Mesodermal cell (in vitro differentiated cells): ENCODE results near the gene CEP70. TPM values are rescaled to one million over a fixed set of nuclear protein-coding genes. Genes with fewer than 3 reads are reported as not detected.

Experiments used
- H3K27ac ChIP-seq: 2 replicates; pipeline ENCODE4 v1.7.0; 2013; ENCODE audit warnings: mild to moderate bottlenecking, low read depth, low read length, moderate library complexity; ENCODE audit not compliant: severe bottlenecking
- H3K36me3 ChIP-seq: 2 replicates; pipeline ENCODE4 v1.7.1; 2013; ENCODE audit warnings: mild to moderate bottlenecking, low read length, moderate library complexity; ENCODE audit not compliant: control insufficient read depth, insufficient read depth
- H3K4me1 ChIP-seq: one replicate; pipeline ENCODE4 v1.7.1; 2013; ENCODE audit warnings: mild to moderate bottlenecking, low read length; ENCODE audit not compliant: insufficient read depth, control insufficient read depth, poor library complexity, severe bottlenecking
- H3K4me3 ChIP-seq: 2 replicates; pipeline ENCODE4 v1.7.0; 2013; ENCODE audit warnings: low read length, control low read depth, mild to moderate bottlenecking; ENCODE audit not compliant: insufficient read depth, poor library complexity, severe bottlenecking; ENCODE audit errors: extremely low read depth
- H3K9me3 ChIP-seq: 2 replicates; pipeline ENCODE4 v1.7.1; 2013; ENCODE audit warnings: mild to moderate bottlenecking, low read length, moderate library complexity; ENCODE audit not compliant: control insufficient read depth
- WGBS, 2 experiments: methylation state at CpG; one replicate each; pipeline ENCODE4 v1.1.5; 2013; ENCODE audit warnings: missing lambda C conversion rate in 2 of 2; ENCODE audit not compliant: insufficient coverage in 2 of 2; 5-methylcytosine and 5-hydroxymethylcytosine counted together
- polyA plus RNA-seq, 2 experiments: library from polyadenylated mRNA; stranded (reverse); fragments of 50-300 nt; gene quantifications; one replicate each; pipeline ENCODE4 v1.2.3, GENCODE V29; 2013

CEP70 gene, protein sequence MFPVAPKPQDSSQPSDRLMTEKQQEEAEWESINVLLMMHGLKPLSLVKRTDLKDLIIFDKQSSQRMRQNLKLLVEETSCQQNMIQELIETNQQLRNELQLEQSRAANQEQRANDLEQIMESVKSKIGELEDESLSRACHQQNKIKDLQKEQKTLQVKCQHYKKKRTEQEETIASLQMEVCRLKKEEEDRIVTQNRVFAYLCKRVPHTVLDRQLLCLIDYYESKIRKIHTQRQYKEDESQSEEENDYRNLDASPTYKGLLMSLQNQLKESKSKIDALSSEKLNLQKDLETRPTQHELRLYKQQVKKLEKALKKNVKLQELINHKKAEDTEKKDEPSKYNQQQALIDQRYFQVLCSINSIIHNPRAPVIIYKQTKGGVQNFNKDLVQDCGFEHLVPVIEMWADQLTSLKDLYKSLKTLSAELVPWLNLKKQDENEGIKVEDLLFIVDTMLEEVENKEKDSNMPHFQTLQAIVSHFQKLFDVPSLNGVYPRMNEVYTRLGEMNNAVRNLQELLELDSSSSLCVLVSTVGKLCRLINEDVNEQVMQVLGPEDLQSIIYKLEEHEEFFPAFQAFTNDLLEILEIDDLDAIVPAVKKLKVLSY
- polyA plus RNA-seq (2013, experiment 1 of 2): 20.9 TPM
- 27.9 TPM for polyA plus RNA-seq (2013, experiment 2 of 2)

DNA sequence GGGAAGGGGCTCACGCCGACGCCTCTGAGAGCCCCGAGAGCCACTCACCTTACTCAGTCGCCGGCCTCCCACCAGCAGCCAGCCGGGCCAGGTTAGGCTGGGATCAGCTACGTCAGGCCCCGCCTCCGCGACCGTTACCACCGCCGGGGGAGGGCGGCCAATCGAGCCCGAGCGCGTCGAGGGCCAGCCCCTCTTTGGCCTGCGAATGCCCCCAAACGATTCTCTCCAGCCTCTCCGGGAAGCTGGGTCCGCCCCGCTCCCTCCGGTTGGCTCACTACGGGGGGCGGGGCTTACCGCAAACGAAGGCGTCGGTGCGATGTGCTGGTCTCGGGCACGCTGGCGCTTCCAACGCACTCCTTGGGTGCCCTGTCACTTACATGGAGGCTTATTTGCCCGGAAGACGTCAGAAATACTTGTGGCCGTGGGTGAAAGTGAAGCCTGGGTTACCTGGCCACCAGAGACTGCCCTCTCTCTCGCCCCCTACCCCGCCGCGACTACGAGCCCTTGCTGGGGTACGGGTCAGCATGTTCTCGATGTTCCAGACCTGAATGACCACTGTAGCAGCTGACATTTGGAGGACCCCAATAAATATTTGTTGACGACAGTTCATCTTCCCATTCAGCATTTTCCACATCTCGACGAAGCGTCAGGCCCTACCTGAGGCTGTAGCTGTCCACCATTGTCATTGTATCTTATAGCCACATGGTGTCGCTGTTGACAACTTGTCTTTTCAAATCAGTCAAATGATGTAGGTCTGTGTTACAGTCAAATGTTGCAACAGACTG lies at the start of gene CEP70:
Gene CEP70, minus strand, starts transcription at position 111 of the 785 bp plus-strand sequence. CDS start 21,333 bp downstream, outside the sequence.
- Histone ChIP-seq H3K27ac (peak within 1 kb of the TSS; percentile 50), H3K4me3 (peak within 1 kb of the TSS; percentile 75), H3K4me1 (no peaks in the 10 kb centered on the region), H3K36me3 (peaks cover 5% of the 10 kb centered on the region), H3K9me3 (no peaks in the 10 kb centered on the region)
- 1% methylated on average over 41 to 43 of the region's 52 CpGs for WGBS, 2 experiments

DNA sequence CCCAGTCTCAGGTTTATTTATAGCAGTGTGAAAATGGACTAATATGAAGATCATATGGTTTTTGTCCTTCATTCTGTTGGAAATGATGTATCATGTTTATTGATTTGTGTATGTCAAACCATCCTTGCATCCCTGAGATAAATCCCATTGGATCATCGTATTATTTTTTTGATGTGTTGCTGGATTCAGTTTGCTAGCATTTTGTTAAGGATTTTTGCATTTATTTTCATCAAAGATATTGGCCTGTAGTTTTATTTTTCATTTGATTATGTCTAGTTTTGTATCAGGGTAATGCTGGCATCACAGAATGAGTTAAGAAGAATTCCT lies 48.8 kb upstream of the CEP70 start:
- H3K4me1 ChIP-seq: no peaks in the 10 kb centered on the region

GRCh38 chr3:138642226-138642926 lies 48.3 kb upstream of the CEP70 start:
- no peaks in the 10 kb centered on the region for H3K36me3 ChIP-seq
- peaks cover 26% of the 10 kb centered on the region for H3K9me3 ChIP-seq
- no peak overlapping the region for H3K4me3 ChIP-seq
- no peaks in the 10 kb centered on the region for H3K4me1 ChIP-seq
- H3K27ac ChIP-seq: no peak overlapping the region
- 40 to 100% methylated on average over 1 of the region's 4 CpGs for WGBS, 2 experiments

More for the DNA sequence above, 48.8 kb upstream of the CEP70 start:
- 100% methylated on average over 1 of the region's 1 CpG; no CpG with 5 or more reads in 1 of the 2 experiments for WGBS, 2 experiments
- Histone ChIP-seq H3K9me3 (peaks cover 26% of the 10 kb centered on the region), H3K27ac (no peak overlapping the region), H3K4me3 (no peak overlapping the region), H3K36me3 (no peaks in the 10 kb centered on the region)

- H3K4me3 ChIP-seq: no peak overlapping the region
- WGBS, 2 experiments: 95 to 100% methylated on average over 2 to 3 of the region's 4 CpGs
- no peaks in the 10 kb centered on the region for H3K36me3 ChIP-seq
- no peaks in the 10 kb centered on the region for H3K4me1 ChIP-seq
- H3K9me3 ChIP-seq: peaks cover 16% of the 10 kb centered on the region
- no peak overlapping the region for H3K27ac ChIP-seq
Observed at GRCh38 chr3:138640537-138640936, 46.5 kb upstream of the CEP70 start.

DNA sequence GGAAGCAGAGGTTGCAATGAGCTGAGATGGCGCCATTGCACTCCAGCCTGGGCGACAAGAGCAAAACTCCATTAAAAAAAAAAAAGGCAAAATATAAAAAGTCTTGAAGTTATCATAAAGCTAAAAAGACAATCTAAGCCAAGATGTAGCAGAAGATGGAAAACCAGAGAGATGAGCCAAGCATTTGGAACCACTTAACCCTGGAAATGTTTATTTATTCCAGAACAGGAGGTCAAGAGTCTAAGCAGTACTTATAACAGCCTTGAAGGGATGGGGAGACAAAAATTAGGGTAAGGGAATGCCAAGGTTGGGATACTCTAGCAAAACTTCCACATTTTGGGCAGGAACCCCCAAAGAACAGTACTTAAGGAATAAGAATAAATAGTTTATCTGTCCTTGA lies 44.6 kb upstream of the CEP70 start:
- Histone ChIP-seq H3K4me1 (no peaks in the 10 kb centered on the region), H3K27ac (no peak overlapping the region), H3K4me3 (no peak overlapping the region), H3K9me3 (peaks cover 13% of the 10 kb centered on the region), H3K36me3 (no peaks in the 10 kb centered on the region)
- WGBS, 2 experiments: no CpG with 5 or more reads among the region's 2 CpGs

- 81 to 84% methylated on average over 5 of the region's 6 CpGs for WGBS, 2 experiments
- Histone ChIP-seq H3K36me3 (no peaks in the 10 kb centered on the region), H3K9me3 (no peaks in the 10 kb centered on the region), H3K4me3 (no peak overlapping the region), H3K4me1 (no peaks in the 10 kb centered on the region), H3K27ac (no peak overlapping the region)
Observed at GRCh38 chr3:138629526-138629925, 35.5 kb upstream of the CEP70 start.

DNA sequence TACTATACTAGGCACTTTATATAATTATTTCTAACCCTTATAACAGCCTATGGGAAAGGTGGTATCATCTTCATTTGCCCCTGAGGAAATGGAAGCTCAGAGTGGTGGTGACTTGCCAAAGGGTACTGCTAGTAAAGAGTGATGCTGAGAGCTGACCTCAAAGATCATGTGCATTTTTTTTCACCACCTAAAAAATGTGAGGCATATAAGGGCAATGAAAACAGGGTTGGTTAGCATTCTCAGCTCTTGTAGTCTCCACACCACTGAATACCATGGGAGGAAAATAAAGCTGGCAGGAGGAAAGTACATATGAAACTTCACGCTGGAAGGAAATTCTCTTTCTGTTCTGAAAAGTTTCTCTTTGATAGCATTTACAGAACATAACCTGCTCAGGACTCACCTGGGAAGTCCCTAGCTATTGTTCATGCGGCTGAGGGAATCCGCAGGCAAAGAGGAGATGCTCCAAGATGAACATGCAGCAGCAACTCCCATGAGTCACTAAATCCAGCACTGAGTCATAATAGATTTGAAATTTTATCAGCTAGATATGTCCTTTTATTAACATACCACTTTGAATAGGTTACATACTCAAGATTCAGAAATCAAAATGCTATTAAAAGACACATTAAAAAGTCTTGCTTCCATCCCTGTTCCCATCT lies 31.8 kb upstream of the CEP70 start:
- Histone ChIP-seq H3K27ac (no peak overlapping the region), H3K9me3 (no peaks in the 10 kb centered on the region), H3K4me3 (no peak overlapping the region), H3K36me3 (no peaks in the 10 kb centered on the region), H3K4me1 (no peaks in the 10 kb centered on the region)
- WGBS, 2 experiments: 88 to 100% methylated on average over 3 of the region's 3 CpGs

DNA sequence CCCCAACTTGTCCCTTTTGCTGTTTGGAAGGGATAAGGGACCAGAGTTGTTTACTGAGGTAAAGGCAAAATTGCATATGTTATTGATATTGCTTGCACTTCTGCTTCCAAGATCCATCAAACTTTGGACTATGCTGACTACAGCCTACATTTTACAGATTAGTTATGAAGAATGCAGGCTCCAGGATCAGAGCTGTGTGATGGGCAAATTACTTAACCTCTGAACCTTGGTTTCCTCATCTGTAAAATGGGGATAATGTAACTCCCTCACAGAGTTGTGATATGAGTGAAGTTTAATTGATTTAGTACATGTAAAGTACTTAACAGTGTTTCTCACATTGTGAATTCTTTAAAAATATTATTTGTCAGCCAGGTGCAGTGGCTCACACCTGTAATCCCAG lies 30.5 kb upstream of the CEP70 start:
- H3K9me3 ChIP-seq: no peaks in the 10 kb centered on the region
- H3K27ac ChIP-seq: no peak overlapping the region
- no peaks in the 10 kb centered on the region for H3K4me1 ChIP-seq
- no peak overlapping the region for H3K4me3 ChIP-seq
- no peaks in the 10 kb centered on the region for H3K36me3 ChIP-seq

DNA sequence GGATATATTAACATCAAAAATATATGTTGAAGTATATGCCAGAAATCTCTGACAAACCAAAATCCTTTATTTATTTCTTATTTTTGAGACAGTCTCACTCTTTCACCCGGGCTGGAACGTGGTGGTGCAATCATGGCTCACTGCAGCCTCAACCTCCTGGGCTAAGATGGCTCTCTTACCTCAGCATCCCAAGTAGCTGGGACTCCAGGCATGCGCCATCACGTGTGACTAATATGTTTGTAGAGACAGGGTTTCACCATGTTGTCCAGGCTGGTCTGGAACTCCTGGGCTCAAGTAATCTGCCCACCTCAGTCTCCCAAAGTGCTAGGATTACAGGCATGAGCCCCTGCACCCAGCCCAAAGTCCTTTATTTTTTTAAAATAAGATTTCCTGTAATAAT lies 26.4 kb upstream of the CEP70 start:
- 89 to 91% methylated on average over 2 to 4 of the region's 4 CpGs for WGBS, 2 experiments
- H3K36me3 ChIP-seq: no peaks in the 10 kb centered on the region

DNA sequence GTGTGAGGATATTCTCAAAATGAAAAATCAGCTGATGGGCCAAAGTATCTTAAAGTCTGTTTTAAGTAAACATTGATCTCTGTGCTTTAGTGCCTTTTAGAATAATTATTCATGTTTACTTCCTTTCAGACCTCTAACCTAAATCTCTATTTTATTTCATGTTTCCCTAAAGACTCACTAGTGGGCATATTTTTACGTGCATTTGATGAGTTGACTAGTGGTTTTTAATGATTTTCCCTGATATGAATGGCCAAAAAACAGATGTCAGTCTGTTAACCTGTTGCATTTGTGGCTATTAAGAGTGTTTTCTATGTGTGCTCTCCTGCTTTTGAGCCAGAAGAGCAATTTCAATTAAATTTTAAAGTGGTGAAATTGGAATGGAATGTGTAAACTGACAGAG lies 21.4 kb upstream of the CEP70 start:
- no peaks in the 10 kb centered on the region for H3K4me1 ChIP-seq
- H3K27ac ChIP-seq: no peak overlapping the region
- no peak overlapping the region for H3K4me3 ChIP-seq
- WGBS, 2 experiments: 100% methylated on average over 1 of the region's 1 CpG; no CpG with 5 or more reads in 1 of the 2 experiments
- no peaks in the 10 kb centered on the region for H3K9me3 ChIP-seq
- H3K36me3 ChIP-seq: no peaks in the 10 kb centered on the region

More for the DNA sequence above, 26.4 kb upstream of the CEP70 start:
- Histone ChIP-seq H3K27ac (no peak overlapping the region), H3K9me3 (no peaks in the 10 kb centered on the region), H3K4me3 (no peak overlapping the region), H3K4me1 (no peaks in the 10 kb centered on the region)
